NCI-H1105 treated with DMSO at 0.1 percent for 48 hours (cell line): Measurements from ENCODE around the gene MRPL48.
"Not testable (repeated sequence)": the region's sequence is repeated elsewhere in the genome, so short reads cannot be mapped to it uniquely, and the experiment has no call there.

Experiments
- DNase-seq: peaks from one replicate; lab custom pipeline; 2025; lab: John Stamatoyannopoulos, UW

The MRPL48 gene

GRCh38 chr11:73839123-73839457 is 51.4 kb downstream of the MRPL48 start:
- DNase-seq = no peak

- DNase-seq = no peak
Observed at GRCh38 chr11:73851046-73851764, 63.5 kb downstream of the MRPL48 start.

- peak; percentile 62 for DNase-seq
Observed at GRCh38 chr11:73852049-73852448, 64.4 kb downstream of the MRPL48 start.

- no peak for DNase-seq
Observed at GRCh38 chr11:73854680-73855079, 67.0 kb downstream of the MRPL48 start.

GRCh38 chr11:73856031-73856567 is 68.4 kb downstream of the MRPL48 start:
- no peak for DNase-seq

GRCh38 chr11:73859671-73860070 is 72.0 kb downstream of the MRPL48 start:
- DNase-seq = no peak

GRCh38 chr11:73860202-73860601 is 72.5 kb downstream of the MRPL48 start:
- no peak for DNase-seq

- DNase-seq = no peak
Observed at GRCh38 chr11:73862986-73863385, 75.3 kb downstream of the MRPL48 start.

- DNase-seq = no peak
Observed at GRCh38 chr11:73866095-73866579, 78.5 kb downstream of the MRPL48 start.

GRCh38 chr11:73866586-73866996 is 78.9 kb downstream of the MRPL48 start:
- DNase-seq = no peak

GRCh38 chr11:73869332-73869949 is 81.8 kb downstream of the MRPL48 start:
- no peak for DNase-seq

- DNase-seq = no peak
Observed at GRCh38 chr11:73870261-73870660, 82.6 kb downstream of the MRPL48 start.

- DNase-seq = no peak
Observed at GRCh38 chr11:73872749-73873357, 85.2 kb downstream of the MRPL48 start.

GRCh38 chr11:73875380-73875779 is 87.7 kb downstream of the MRPL48 start:
- no peak for DNase-seq

GRCh38 chr11:73875840-73876239 is 88.2 kb downstream of the MRPL48 start:
- no peak for DNase-seq

- peak; percentile 98 for DNase-seq
Observed at GRCh38 chr11:73876424-73877310, 89.0 kb downstream of the MRPL48 start, which contains the start of the genes COA4 and PAAF1. TSS of gene COA4 (minus strand) at chr11:73876846. CDS start at chr11:73873378, 3,468 bp downstream. TSS of gene PAAF1 (plus strand) at chr11:73876999. CDS start at chr11:73877022, 23 bp downstream.

GRCh38 chr11:73878771-73879170 is 91.1 kb downstream of the MRPL48 start:
- DNase-seq = no peak

GRCh38 chr11:73880449-73880848 is 92.8 kb downstream of the MRPL48 start:
- DNase-seq = not testable (repeated sequence)

- no peak for DNase-seq
Observed at GRCh38 chr11:73883856-73884255, 96.2 kb downstream of the MRPL48 start.

- DNase-seq = no peak
Observed at GRCh38 chr11:73888244-73888643, 100.6 kb downstream of the MRPL48 start.

GRCh38 chr11:73889019-73889418 is 101.3 kb downstream of the MRPL48 start:
- DNase-seq = no peak

- no peak for DNase-seq
Observed at GRCh38 chr11:73889536-73889935, 101.9 kb downstream of the MRPL48 start.
